H9 (cell line): ENCODE results near the gene WNT7B. TPM values are rescaled to one million over a fixed set of nuclear protein-coding genes. Genes with fewer than 3 reads are reported as not detected.

Experiments
- DNase-seq: peaks from one replicate; pipeline ENCODE4 v3.0.0-alpha.2; 2017
- H2AFZ ChIP-seq: one replicate; pipeline ENCODE4 v1.6.1; 2013; ENCODE audit warnings: mild to moderate bottlenecking, low read length, control low read depth, moderate library complexity
- H2AK5ac ChIP-seq: 2 replicates; pipeline ENCODE4 v1.6.1; 2013; ENCODE audit warnings: low read length, control low read depth, mixed read lengths; ENCODE audit not compliant: insufficient read length
- H2BK120ac ChIP-seq: one replicate; pipeline ENCODE4 v1.6.1; 2013; ENCODE audit warnings: low read depth, mild to moderate bottlenecking, low read length, control low read depth, inconsistent platforms; ENCODE audit not compliant: poor library complexity, severe bottlenecking
- H2BK12ac ChIP-seq: 2 replicates; pipeline ENCODE4 v1.6.1; 2013; ENCODE audit warnings: low read length, control low read depth, mixed read lengths, low read depth; ENCODE audit not compliant: insufficient read length
- H2BK15ac ChIP-seq: 2 replicates; pipeline ENCODE4 v1.6.1; 2013; ENCODE audit warnings: low read depth, low read length, control low read depth
- H2BK20ac ChIP-seq: one replicate; pipeline ENCODE4 v1.6.1; 2013; ENCODE audit warnings: low read depth, mild to moderate bottlenecking, low read length, control low read depth, inconsistent platforms; ENCODE audit not compliant: poor library complexity, severe bottlenecking
- H2BK5ac ChIP-seq: 2 replicates; pipeline ENCODE4 v1.6.1; 2013; ENCODE audit warnings: low read length, control low read depth, mixed read lengths; ENCODE audit not compliant: insufficient read length
- H3K14ac ChIP-seq: 2 replicates; pipeline ENCODE4 v1.6.1; 2013; ENCODE audit warnings: low read length, control low read depth; ENCODE audit not compliant: insufficient read depth
- H3K18ac ChIP-seq: 2 replicates; pipeline ENCODE4 v1.6.1; 2013; ENCODE audit warnings: low read depth, mild to moderate bottlenecking, mixed read lengths, low read length, control low read depth; ENCODE audit not compliant: insufficient read length
- H3K23ac ChIP-seq: 2 replicates; pipeline ENCODE4 v1.6.1; 2013; ENCODE audit warnings: low read length, control low read depth, mixed read lengths, low read depth; ENCODE audit not compliant: insufficient read length
- H3K23me2 ChIP-seq: 2 replicates; pipeline ENCODE4 v1.6.1; 2013; ENCODE audit warnings: low read depth, mild to moderate bottlenecking, mixed read lengths, low read length, control low read depth; ENCODE audit not compliant: insufficient read length, poor library complexity, severe bottlenecking
- H3K27ac ChIP-seq: 2 replicates; pipeline ENCODE4 v1.5.1; 2013; ENCODE audit warnings: low read length, control low read depth, mixed read lengths, low read depth; ENCODE audit not compliant: insufficient read length
- H3K27me3 ChIP-seq: 2 replicates; pipeline ENCODE4 v1.6.1; 2013; ENCODE audit warnings: low read length, control low read depth, inconsistent platforms; ENCODE audit not compliant: insufficient read depth
- H3K4ac ChIP-seq: 2 replicates; pipeline ENCODE4 v1.6.1; 2013; ENCODE audit warnings: low read depth, mild to moderate bottlenecking, control low read depth, inconsistent platforms, low read length, moderate library complexity
- H3K4me1 ChIP-seq: 2 replicates; pipeline ENCODE4 v1.6.1; 2013; ENCODE audit warnings: low read length, control low read depth, inconsistent platforms; ENCODE audit not compliant: insufficient read depth
- H3K4me2 ChIP-seq: 2 replicates; pipeline ENCODE4 v1.6.1; 2013; ENCODE audit warnings: low read length, control low read depth, mixed read lengths; ENCODE audit not compliant: insufficient read length, insufficient read depth
- H3K56ac ChIP-seq: 2 replicates; pipeline ENCODE4 v1.6.1; 2013; ENCODE audit warnings: low read depth, mild to moderate bottlenecking, mixed read lengths, low read length, control low read depth; ENCODE audit not compliant: insufficient read length
- H3K79me1 ChIP-seq: 2 replicates; pipeline ENCODE4 v1.6.1; 2013; ENCODE audit warnings: low read depth, mild to moderate bottlenecking, moderate library complexity, low read length, control low read depth, inconsistent platforms; ENCODE audit not compliant: insufficient read depth, poor library complexity, severe bottlenecking
- H3K79me2 ChIP-seq: 2 replicates; pipeline ENCODE4 v1.6.1; 2013; ENCODE audit warnings: low read length, control low read depth, inconsistent platforms; ENCODE audit not compliant: insufficient read depth
- H3K9ac ChIP-seq: 2 replicates; pipeline ENCODE4 v1.6.1; 2013; ENCODE audit warnings: low read length, control low read depth, mixed read lengths; ENCODE audit not compliant: insufficient read length; ENCODE audit errors: extremely low read depth
- H3K9me3 ChIP-seq: one replicate; pipeline ENCODE4 v1.6.1; 2013; ENCODE audit warnings: low read depth, low read length, inconsistent platforms; ENCODE audit not compliant: control insufficient read depth
- H3T11ph ChIP-seq: one replicate; pipeline ENCODE4 v1.6.1; 2013; ENCODE audit warnings: mild to moderate bottlenecking, low read length, control low read depth, inconsistent platforms
- H4K20me1 ChIP-seq: one replicate; pipeline ENCODE4 v1.6.1; 2013; ENCODE audit not compliant: control insufficient read depth, insufficient read length, insufficient read depth
- H4K5ac ChIP-seq: 2 replicates; pipeline ENCODE4 v1.6.1; 2013; ENCODE audit warnings: low read depth, mild to moderate bottlenecking, mixed read lengths, low read length, control low read depth; ENCODE audit not compliant: insufficient read length
- H4K8ac ChIP-seq: replicated peaks from 2 replicates; pipeline ENCODE4 v1.6.1; 2013; ENCODE audit warnings: low read length, control low read depth, mixed read lengths, low read depth; ENCODE audit not compliant: insufficient read length
- H4K91ac ChIP-seq: 2 replicates; pipeline ENCODE4 v1.6.1; 2013; ENCODE audit warnings: low read depth, mild to moderate bottlenecking, moderate library complexity, mixed read lengths, low read length, control low read depth; ENCODE audit not compliant: insufficient read length
- H3K27ac Mint-ChIP-seq, 3 experiments: 2 replicates in 2 of 3; 3 replicates in 1 of 3; pipeline ENCODE4 v1.8.0; 2020 to 2021; ENCODE audit warnings: mixed read lengths in 3 of 3, mild to moderate bottlenecking in 1 of 3, moderate library complexity in 1 of 3
- H3K27me3 Mint-ChIP-seq: 2 replicates; pipeline ENCODE4 v1.8.0; 2021; ENCODE audit warnings: low read depth, mild to moderate bottlenecking, moderate library complexity, mixed read lengths
- H3K36me3 Mint-ChIP-seq, 3 experiments: 2 replicates in 2 of 3; 3 replicates in 1 of 3; pipeline ENCODE4 v1.8.0; 2020 to 2021; ENCODE audit warnings: low read depth in 3 of 3, mixed read lengths in 3 of 3; ENCODE audit not compliant: insufficient read depth in 1 of 3
- H3K4me1 Mint-ChIP-seq, 2 experiments: 2 replicates each; pipeline ENCODE4 v1.8.0; 2020; ENCODE audit warnings: mixed read lengths in 2 of 2
- H3K4me3 Mint-ChIP-seq, 2 experiments: 2 replicates in 1 of 2; 3 replicates in 1 of 2; pipeline ENCODE4 v1.8.0; 2020 to 2021; ENCODE audit warnings: mild to moderate bottlenecking in 2 of 2, mixed read lengths in 2 of 2, moderate library complexity in 1 of 2
- H3K9me3 Mint-ChIP-seq, 2 experiments: 2 replicates in 1 of 2; 3 replicates in 1 of 2; pipeline ENCODE4 v1.8.0; 2020; ENCODE audit warnings: mild to moderate bottlenecking in 2 of 2, mixed read lengths in 2 of 2, moderate library complexity in 1 of 2
- WGBS: extraction: QIAGEN DNeasy Blood & Tissue Kit; methylation state at CpG from one replicate; pipeline ENCODE4 v1.1.7; 2013; ENCODE audit warnings: missing lambda C conversion rate, low lambda C conversion rate, mixed read lengths; ENCODE audit not compliant: insufficient read length; ENCODE audit errors: extremely low coverage; 5-methylcytosine and 5-hydroxymethylcytosine counted together
- total RNA-seq: library from RNA; stranded (reverse); gene quantifications from 2 replicates; pipeline ENCODE4 v1.2.1, GENCODE V29; 2021
- TF ChIP-seq, protein P1 (sequence below): fragments of 200-600 bp; sonication (generic); conservative IDR thresholded peaks from 3 replicates; pipeline ENCODE4 v1.8.0; 2021; ENCODE audit warnings: antibody characterized with exemption, mild to moderate bottlenecking

The WNT7B gene
- total RNA-seq, 1 experiment from 2014 or later: 0.09 TPM

DNA sequence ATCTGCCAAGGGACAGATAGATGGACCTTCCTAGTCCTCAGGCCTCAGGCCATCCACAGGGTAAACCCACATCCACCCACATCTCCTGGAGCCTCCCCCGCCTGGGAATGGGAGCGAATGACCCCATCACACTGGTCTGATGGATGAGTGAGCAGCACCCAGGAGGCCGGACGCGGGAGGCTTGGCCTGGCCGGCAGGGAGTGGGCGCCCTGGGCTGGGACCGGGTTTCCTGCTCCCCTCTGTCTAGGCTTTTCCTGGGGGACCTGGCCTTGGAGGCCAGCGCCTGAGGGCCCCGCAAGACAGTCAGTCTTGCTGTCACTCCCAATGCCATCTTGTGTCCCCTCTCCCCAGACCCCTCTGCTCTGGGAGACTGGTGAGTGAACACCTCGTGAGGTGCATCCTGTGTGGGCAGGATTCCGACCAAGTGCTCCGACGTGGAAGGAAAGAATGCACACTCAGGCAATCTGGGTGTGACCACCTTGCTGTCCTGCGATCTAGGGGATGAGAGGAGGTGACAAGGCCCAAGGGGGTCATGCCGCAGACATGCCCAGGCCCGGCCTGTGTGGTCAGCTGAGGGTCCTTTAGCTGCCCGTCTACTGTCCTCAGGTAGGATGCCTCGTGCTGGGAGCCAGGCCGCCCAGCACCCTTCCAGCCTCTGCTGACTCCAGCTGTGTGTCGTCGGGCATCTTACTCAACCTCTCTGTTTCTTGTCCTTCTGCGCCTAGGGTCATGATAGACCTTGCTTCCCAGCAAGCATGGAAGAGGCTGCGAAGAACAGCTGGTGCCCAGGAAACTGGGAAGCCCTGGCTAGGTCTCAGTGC lies 26.5 kb upstream of the WNT7B start:
- Histone ChIP-seq H2AK5ac (no peak overlapping the region), H2BK120ac (no peak overlapping the region), H2BK15ac (no peak overlapping the region), H3K14ac (no peak overlapping the region), H4K8ac (no peak overlapping the region), H2AFZ (no peak overlapping the region), H3K23ac (no peak overlapping the region), H2BK20ac (no peak overlapping the region), H3K4me1 (no peaks in the 10 kb centered on the region), H3K9me3 (no peaks in the 10 kb centered on the region), H4K20me1 (no peaks in the 10 kb centered on the region), H4K5ac (no peak overlapping the region), H3K27me3 (no peaks in the 10 kb centered on the region), H3T11ph (no peak overlapping the region), H3K27ac (no peak overlapping the region), H3K79me1 (no peaks in the 10 kb centered on the region), H2BK5ac (no peak overlapping the region), H3K79me2 (no peaks in the 10 kb centered on the region), H4K91ac (no peak overlapping the region), H3K56ac (no peak overlapping the region), H3K23me2 (no peaks in the 10 kb centered on the region), H3K4me2 (no peak overlapping the region), H3K18ac (no peak overlapping the region), H2BK12ac (no peak overlapping the region), H3K4ac (no peak overlapping the region; the same call in 1 of the 2 replicates), H3K9ac (no peak overlapping the region)
- TF ChIP-seq, protein P1, sequence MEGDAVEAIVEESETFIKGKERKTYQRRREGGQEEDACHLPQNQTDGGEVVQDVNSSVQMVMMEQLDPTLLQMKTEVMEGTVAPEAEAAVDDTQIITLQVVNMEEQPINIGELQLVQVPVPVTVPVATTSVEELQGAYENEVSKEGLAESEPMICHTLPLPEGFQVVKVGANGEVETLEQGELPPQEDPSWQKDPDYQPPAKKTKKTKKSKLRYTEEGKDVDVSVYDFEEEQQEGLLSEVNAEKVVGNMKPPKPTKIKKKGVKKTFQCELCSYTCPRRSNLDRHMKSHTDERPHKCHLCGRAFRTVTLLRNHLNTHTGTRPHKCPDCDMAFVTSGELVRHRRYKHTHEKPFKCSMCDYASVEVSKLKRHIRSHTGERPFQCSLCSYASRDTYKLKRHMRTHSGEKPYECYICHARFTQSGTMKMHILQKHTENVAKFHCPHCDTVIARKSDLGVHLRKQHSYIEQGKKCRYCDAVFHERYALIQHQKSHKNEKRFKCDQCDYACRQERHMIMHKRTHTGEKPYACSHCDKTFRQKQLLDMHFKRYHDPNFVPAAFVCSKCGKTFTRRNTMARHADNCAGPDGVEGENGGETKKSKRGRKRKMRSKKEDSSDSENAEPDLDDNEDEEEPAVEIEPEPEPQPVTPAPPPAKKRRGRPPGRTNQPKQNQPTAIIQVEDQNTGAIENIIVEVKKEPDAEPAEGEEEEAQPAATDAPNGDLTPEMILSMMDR: no peak
- Mint-ChIP-seq H3K27ac (peak overlapping the region in 1 of 3 experiments; percentile 40; a peak in 1 of 7 replicates), H3K4me1 (peaks cover 2 to 10% of the 10 kb centered on the region in 2 experiments), H3K27me3 (peaks cover 4% of the 10 kb centered on the region), H3K4me3 (no peak overlapping the region), H3K36me3 (no peaks in the 10 kb centered on the region), H3K9me3 (no peaks in the 10 kb centered on the region)
- DNase-seq: no peak
- no CpG with 5 or more reads among the region's 24 CpGs for WGBS
